Stimulated activated CD4-positive, alpha-beta T cell treated with anti-CD3 and anti-CD28 coated beads, TNF-alpha, amount 100 ng/mL, for 48 hours (primary cell): ENCODE data around the gene CAPNS2.
"Not testable (repeated sequence)": the region's sequence is repeated elsewhere in the genome, so short reads cannot be mapped to it uniquely, and the experiment has no call there.

Source experiments
- DNase-seq, 3 donors: peaks; one replicate each; pipeline ENCODE4 v3.0.0-alpha.2; 2020; ENCODE audit warnings: low read depth in 3 of 3

The CAPNS2 gene

DNA sequence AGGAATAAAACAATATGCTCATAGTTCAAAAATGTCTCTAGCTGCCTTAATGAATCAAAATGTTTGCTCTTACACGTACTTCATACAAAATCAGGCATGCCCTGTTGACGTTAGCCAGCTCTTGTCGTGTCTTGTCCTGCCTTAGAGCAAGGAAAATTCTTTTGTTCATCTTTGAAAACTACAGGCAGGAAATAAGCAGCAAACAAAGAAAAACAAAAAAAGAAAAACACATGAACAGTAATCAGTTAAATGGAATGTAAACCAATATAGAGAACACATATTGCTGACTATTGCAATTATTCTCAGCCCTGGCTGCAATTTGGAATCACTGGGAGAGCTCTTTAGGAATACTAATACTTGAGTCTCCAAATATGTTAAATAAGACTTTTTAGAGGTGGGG is 1.7 kb downstream of the CAPNS2 start:
- no peak for DNase-seq

DNA sequence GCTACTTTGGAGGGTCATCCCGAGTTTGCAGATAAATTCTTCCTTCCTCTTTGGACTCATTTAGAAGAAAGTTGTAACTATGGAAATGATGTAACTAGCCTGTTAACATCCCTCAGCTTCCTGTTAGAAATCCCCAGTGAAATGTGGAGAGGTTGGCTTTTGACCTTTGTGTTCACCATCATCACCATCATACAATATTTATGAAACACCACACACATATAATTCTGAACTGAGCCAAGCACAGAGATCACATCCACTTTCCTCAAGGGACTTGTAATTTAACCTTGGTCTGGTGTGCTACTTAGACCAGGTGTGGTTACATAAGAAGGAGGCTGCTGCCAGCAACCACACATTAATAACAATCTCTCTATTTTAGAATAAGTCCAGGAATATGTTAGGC is 2.5 kb downstream of the CAPNS2 start:
- DNase-seq = no peak

DNA sequence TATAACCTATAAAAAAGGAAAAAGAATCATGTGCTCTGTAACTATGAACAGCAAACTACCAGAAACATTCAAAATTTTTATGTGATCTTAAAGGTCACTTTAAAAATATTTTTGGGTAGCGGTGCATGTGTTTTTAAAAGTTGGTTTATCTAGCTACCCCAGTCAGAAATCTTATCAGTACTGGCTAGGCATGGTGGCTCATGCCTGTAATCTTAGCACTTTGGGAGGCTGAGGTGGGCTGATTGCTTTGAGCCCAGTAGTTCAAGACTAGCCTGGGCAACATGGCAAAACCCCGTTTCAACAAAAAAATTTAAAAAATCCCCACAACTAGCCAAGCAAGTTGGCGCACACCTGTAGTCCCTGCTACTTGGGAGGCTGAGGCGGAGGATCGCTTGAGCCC is 3.7 kb downstream of the CAPNS2 start:
- DNase-seq = no peak

DNA sequence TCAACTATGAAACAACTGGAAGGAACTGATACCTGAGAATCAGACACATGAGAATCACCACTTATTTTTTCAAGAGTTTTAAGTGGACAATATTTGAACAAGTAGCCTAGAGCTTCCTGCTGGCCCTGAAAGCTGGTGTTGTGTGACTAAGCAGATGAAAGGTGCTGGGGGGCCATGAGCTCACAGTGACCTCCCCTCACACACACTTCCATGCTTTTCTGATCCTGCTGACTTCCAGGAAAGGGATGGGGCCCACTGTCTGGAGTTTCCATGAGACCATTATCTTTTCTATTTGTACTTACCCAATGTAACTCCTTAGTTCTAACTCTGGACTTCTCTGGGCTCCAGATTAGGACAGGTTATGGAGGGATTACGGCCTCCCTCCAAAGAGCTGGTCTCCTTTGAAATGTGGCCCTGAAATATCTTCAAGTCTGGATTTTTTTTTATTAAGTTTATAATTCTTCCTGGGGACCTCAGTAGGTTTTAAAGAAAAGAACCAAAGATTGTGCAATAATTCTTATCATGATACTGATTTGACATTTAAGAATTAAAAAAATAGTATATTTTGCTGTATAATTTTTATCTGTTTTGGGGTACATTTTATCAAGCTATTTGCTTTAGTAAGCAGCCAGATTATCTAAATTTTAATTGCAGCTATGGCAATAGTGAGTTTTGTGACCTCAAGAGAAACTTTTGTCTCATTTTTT is 4.9 kb downstream of the CAPNS2 start:
- DNase-seq = no peak

DNA sequence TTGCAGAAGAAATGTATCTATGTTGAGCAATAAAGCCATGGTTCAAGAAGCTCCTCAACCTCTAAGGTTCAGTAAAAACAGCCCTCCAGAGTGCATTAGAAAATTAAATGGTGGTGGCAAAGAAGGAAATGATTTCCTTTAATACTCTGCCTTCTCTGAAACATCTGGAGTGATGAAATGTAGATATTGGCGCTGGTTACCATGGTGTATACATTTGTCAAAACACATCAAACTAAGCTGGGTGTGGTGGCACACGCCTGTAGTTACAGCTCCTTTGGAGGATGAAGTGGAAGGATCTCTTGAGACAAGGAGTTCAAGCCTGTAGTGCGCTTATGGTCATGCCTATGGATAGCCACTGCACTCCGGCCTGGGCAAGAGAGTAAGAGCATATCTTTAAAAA is 6.0 kb downstream of the CAPNS2 start:
- no peak for DNase-seq

DNA sequence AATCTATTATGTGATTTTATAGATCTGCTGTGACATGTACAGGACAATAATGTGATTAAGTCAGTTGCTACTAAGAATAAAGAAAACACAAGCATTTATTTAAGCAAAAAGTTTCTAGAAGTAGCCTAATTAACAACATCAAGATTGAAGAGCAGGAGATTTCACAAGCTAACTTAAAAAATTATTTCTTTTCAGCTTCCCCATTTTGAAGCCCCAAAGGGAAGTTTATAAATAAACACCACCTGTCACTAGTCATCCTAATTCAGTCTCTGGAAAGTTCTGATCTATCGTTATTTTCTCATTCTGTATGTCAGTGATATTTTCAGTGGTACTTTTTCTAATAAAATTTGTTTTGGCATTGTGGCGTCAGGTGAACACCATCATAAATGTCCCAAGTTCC is 8.3 kb downstream of the CAPNS2 start:
- no peak for DNase-seq

DNA sequence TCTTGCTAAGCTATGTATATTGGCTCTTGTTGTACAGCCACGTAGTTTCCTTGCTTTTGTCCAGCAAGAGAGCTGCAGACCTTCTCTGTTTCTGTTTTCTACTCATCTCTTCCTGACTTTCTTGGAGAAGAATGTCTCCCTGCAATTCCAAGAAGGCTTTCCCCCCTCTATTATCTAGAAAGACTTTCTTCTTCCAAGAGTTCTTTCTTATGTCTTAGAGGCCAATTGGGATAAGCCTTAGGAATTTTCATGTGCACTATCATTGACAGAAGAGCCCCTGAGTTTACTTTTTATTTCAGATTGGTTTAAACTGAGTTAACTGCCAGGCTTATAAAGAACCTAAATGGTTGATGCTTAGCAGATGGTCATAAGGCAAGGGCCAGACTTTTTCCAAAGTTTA is 9.0 kb downstream of the CAPNS2 start:
- DNase-seq = no peak

DNA sequence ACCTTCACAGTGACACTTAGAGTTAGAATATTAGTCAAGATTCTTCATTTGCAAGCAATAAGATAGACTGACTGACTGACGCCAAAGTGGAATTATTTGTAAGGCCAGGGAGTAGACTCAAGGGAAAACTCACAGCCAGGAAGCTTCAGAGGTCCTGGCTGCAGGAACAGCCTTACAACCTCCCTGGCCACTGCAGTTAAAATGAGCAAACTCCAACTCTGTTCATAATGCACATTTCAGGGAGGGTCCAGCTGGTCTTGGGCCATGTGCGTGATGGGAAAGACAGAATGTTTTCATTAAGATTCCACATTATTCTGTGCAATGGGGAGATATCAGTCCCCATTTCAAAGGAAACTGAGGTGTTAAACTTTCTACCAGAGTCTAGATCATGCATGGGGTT is 9.9 kb downstream of the CAPNS2 start:
- no peak for DNase-seq

DNA sequence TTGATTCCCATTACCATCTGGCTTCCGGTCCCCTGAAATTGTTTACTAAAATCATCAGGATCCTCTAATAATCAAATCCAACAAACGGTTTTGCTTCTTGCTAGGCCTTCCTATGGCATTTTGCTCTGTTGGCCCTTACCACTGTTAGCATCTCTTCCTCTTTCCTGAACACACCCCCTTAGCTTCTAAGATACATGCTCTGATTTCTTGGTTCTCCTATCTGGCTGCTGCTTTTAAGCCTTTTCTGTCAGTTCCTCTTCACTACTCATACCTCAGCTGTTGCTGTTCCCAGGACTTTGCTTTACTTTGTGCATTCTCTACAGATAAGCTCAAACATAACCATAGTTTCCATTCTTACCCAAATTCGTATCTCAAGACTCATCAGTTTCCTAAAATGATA is 11.4 kb downstream of the CAPNS2 start:
- no peak for DNase-seq

DNA sequence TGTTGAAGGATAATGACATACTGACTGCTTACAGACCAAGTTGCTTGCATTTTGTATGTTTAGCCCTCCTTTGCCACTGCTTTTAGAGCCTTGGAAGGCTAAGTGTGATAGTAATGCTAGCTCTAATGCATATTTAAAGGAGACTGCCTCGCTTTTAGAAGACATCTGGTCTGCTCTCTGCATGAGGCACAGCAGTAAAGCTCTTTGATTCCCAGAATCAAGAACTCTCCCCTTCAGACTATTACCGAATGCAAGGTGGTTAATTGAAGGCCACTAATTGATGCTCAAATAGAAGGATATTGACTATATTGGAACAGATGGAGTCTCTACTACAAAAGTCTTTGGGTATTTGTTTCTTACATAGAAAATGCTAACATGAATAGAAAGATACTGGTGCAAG is 19.1 kb downstream of the CAPNS2 start:
- DNase-seq = no peak

DNA sequence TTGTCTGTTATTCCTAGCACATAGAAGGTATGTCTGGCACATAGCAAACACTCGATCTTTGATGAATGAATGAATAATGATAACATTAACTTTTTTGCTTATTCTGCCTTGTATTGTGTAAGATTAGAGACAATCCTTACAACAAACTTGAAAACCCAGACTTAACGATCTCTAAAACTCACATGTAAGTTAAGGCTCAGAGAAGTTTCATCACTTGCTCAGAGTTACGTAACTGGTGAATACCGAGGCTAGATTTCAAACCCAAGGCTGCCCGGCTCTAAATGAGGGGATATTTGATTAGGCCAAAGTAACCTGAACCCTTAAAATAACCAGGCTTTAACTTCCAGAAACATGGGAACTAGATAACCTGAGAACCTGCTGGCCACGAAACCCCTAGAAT is 22.3 kb downstream of the CAPNS2 start:
- DNase-seq = no peak

DNA sequence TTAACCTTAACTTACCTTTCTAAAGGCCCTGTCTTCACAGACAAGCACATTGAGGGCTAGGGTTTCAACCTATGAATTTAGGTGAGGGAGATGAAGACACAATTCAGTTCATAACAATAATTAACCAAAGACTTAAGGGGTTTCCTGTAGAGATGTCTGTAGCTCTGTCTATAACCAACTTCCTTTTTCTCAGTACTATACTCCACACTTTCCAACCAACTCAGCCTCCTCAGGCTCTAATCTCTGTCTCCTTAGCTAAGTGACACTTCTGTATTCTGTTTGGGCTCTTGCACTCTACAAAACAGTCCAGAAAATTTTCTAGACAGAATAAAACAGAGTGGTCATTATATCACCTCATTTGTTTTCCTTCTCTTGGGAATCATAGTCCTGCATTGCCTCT is 25.8 kb downstream of the CAPNS2 start:
- DNase-seq = no peak

DNA sequence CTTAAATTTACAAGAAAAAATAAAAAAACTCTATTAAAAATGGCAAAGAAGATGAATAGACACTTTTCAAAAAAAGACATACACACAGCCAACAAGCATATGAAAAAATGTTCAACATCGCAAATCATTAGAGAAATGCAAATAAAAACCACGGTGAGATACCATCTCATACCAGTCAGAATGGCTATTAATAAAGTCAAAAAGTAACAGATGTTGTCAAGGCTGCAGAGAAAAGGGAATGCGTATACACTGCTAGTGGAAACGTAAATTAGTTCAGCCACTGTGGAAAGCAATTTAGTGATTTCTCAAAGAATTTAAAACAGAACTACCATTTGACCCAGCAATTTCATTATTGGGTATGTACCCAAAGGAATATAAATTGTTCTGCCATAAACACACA is 31.4 kb downstream of the CAPNS2 start:
- DNase-seq = no peak

DNA sequence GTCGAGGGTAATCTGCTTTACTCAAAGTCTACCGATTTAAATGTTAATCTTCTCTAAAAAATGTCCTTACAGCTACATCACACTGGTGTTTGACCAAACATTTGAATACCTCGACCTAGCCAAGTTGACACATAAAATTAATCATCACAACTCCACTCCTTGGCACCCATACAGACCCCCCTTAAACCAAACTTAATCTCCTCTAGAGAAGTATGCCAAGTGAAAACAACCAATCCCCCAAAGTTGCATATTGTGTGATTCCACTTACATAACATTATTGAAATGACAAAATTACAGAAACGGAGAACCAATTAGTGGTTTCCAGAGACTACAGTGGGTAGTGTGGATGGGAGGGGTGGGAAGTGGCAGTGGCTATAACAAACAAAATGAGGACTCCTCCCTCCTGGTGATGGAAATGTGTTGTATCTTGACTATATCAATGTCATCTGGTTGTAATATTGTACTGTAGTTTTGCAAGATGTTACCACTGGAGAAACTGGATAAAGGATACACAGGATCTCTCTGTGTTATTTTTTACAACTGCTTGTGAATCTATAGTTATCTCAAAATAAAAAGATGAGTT is 39.4 kb downstream of the CAPNS2 start:
- no peak for DNase-seq

DNA sequence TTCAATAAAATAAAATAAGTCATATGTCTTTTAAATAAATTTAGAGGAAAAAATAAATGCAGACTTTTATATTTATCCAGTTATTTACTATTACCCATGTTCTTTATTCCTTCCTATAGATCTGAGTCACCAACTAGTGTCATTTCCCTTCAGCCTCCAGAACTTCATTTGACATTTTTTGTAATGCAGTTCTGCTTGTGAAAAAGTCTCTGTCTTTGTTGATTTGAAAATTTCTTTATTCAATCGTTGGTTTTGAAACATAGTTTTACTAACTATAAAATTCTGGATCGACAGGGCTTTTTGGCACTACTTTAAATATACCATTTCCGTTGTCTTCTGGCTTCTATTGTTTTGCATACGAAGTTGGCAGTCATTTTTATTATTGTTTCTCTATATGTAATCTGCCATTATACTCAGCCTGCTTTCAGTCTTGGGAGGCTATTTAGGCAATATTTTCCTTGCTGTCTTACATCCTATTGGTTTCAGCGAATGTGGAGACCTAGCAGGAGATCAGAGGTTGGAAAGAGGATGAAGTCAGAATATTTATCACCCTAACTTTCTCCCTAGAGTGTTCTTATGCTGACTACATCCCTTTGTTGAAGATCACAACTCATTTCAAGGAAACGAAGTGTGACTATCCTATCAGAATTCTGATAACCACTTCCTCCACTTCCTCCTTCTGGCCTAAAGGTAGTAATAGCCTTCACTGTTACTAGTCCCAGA is 47.3 kb downstream of the CAPNS2 start:
- DNase-seq = no peak

DNA sequence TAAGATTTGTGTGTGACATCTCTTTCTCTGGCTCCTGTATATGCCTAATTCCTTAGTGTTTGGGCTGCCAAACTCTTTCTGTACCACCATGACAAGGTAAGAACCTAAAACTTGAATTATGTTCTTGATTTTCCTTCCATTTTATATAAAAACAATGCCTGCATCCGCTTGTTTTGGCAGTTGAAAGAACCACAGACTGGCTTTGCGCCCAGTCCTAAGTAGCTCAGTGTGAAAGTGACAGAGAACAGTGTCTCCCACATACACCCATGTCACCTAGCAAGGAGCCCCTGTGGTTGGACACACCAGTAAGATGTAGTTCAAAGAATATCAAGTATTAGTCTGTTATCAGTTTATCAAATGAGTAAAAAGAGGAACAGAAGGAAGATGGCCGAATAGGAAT is 48.6 kb downstream of the CAPNS2 start:
- DNase-seq = no peak

DNA sequence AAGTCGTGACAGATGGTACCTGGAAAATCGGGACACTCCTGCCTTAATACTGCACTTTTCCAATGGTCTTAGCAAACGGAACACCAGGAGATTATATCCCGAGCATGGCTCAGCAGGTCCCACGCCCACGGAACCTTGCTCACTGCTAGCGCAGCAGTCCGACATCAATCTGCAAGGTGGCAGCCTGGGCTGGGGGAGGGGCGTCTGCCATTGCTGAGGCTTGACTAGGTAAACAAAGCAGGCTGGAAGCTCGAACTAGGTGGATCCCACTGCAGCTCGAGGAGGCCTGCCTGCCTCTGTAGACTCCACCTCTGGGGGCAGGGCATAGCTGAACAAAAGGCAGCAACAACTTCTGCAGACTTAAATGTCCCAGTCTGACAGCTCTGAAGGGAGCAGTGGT is 49.2 kb downstream of the CAPNS2 start:
- DNase-seq = not testable (repeated sequence)
